ENCODE results near the gene PPIL3.

- TF ChIP-seq CTCF (IDR thresholded peaks at IDR 0.05) (peak; percentile 94), EZH2 (IDR thresholded peaks at IDR 0.05; ENCODE audit: borderline replicate concordance, insufficient read depth, low read depth, low read length, poor library complexity, severe bottlenecking) (no peak)
Measured at GRCh38 chr2:200901459-200902072, 12.7 kb upstream of the PPIL3 start.

Data from B cell (primary cell).